ENCODE data around the gene PTPRA. TPM values are rescaled to one million over a fixed set of nuclear protein-coding genes. Genes with fewer than 3 reads are reported as not detected.
A peak's percentile ranks its signal among the peaks of the same experiment; 100 is the strongest.

Gene PTPRA
- polyA plus RNA-seq, 1 donor (not counting 4 experiments of a cell fraction or from before 2014, with no cell fraction given) = 53.3 TPM

DNA sequence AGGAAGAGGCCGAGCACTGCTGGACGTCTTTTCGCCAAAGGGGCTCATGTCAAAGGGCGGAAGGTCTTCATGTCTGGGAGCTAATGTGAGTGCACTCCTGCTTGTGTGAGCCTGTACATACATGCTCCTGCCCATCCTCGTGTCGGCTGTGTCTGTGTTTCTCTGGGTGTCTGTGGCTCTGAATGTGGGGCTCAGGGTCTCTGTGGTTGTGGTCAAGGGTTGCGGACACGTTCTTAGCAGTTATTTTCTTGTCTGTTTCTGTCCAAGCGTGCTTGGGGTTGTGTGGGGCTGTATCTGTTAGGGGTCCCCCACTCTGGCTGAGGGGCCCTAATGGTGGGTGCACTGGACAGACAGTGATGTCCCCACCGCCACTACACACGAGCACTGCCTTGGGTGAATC is 208.4 kb downstream of the PTPRA start:
- H3K79me2 ChIP-seq (ENCODE audit: control insufficient read depth, insufficient read depth, low read length) = no peaks in the 10 kb centered on the region
- no peaks in the 10 kb centered on the region for H3K4me1 ChIP-seq (ENCODE audit: control insufficient read depth, extremely low read depth, insufficient read depth, low read length)
- no peak for DNase-seq (ENCODE audit: low read depth, low spot score)
- H3K9me3 ChIP-seq (ENCODE audit: control insufficient read depth, low read depth, low read length) = no peaks in the 10 kb centered on the region
- TF ChIP-seq, protein P1, sequence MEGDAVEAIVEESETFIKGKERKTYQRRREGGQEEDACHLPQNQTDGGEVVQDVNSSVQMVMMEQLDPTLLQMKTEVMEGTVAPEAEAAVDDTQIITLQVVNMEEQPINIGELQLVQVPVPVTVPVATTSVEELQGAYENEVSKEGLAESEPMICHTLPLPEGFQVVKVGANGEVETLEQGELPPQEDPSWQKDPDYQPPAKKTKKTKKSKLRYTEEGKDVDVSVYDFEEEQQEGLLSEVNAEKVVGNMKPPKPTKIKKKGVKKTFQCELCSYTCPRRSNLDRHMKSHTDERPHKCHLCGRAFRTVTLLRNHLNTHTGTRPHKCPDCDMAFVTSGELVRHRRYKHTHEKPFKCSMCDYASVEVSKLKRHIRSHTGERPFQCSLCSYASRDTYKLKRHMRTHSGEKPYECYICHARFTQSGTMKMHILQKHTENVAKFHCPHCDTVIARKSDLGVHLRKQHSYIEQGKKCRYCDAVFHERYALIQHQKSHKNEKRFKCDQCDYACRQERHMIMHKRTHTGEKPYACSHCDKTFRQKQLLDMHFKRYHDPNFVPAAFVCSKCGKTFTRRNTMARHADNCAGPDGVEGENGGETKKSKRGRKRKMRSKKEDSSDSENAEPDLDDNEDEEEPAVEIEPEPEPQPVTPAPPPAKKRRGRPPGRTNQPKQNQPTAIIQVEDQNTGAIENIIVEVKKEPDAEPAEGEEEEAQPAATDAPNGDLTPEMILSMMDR (optimal IDR thresholded peaks at IDR 0.05 in 1 of 3, IDR thresholded peaks at IDR 0.05 in 1 of 3, conservative IDR thresholded peaks at IDR 0.05 in 1 of 3; ENCODE audit: extremely low read depth in 1 of 3, insufficient read depth in 2 of 3, low read length in 3 of 3) = no peak
- TF ChIP-seq EZH2 (IDR thresholded peaks at IDR 0.05; ENCODE audit: low read length) = no peak
- H3K4me2 ChIP-seq (ENCODE audit: control insufficient read depth, extremely low read depth, insufficient read depth, low read depth, low read length) = no peak overlapping the region
- H3K4me3 ChIP-seq (ENCODE audit: control insufficient read depth in 2 of 3, extremely low read depth in 1 of 3, insufficient read depth in 2 of 3, low read depth in 1 of 3, low read length in 3 of 3) = no peak overlapping the region
- dilution Hi-C loops (cut with MboI; ENCODE audit: extremely low pct_ligation_motif_present, low sequenced_read_pairs) = no loop called here
- no peak overlapping the region for H2AFZ ChIP-seq (ENCODE audit: control insufficient read depth, low read length)
- no peak overlapping the region for H3K9ac ChIP-seq (ENCODE audit: control insufficient read depth, extremely low read depth, insufficient read depth, low read length)
- H4K20me1 ChIP-seq (ENCODE audit: control insufficient read depth, extremely low read depth, insufficient read depth, low read length) = no peaks in the 10 kb centered on the region
- no peaks in the 10 kb centered on the region for H3K9me1 ChIP-seq (ENCODE audit: control insufficient read depth, extremely low read depth, insufficient read depth, low read length)
- H3K27me3 ChIP-seq (ENCODE audit: control insufficient read depth, extremely low read depth, insufficient read depth, low read length) = peaks cover 45% of the 10 kb centered on the region
- no peaks in the 10 kb centered on the region for H3K36me3 ChIP-seq (ENCODE audit: control insufficient read depth in 2 of 2, extremely low read depth in 1 of 2, insufficient read depth in 2 of 2, low read length in 2 of 2)
- H3K27ac ChIP-seq (ENCODE audit: control insufficient read depth, insufficient read depth, low read length) = no peak overlapping the region
- FAIRE-seq = no peak

DNA sequence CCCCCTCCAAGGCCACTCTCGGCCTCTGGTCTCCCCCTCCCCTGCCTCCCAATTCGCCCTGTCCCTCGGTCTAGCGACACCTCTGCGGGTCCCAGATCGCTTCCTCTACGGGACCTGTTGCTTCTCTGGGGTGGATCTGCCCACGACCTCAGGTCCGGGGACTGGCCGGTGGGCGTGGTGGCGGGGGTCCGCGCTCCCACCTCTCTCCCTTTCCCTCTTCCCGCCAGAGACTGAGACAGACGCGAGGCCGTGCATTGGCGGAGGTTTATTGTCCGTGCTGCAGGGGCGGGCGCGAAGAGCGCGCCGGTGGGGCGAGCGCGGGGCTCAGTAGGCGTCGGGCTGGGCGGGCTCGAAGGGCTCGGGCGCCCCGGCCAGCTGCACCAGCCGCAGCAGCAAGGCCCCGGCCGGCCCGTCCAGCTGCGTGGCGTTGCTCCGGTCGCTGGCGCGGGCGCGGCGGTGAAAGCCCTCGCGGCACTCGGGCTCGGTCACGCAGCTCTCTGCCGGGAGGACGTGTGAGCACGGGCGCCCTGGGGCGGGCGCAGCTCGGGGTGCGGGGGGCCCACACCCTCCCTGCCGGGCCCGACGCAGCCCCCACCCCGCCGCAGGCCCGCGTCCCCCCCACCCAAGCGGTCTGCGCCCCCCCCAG is 209.1 kb downstream of the PTPRA start:
- dilution Hi-C loops (cut with MboI; ENCODE audit: extremely low pct_ligation_motif_present, low sequenced_read_pairs) = no loop called here
- DNase-seq (ENCODE audit: low read depth, low spot score) (no peak), FAIRE-seq (no peak)
- Histone ChIP-seq H3K9me3 (ENCODE audit: control insufficient read depth, low read depth, low read length) (no peaks in the 10 kb centered on the region), H4K20me1 (ENCODE audit: control insufficient read depth, extremely low read depth, insufficient read depth, low read length) (no peaks in the 10 kb centered on the region), H3K36me3 (ENCODE audit: control insufficient read depth in 2 of 2, extremely low read depth in 1 of 2, insufficient read depth in 2 of 2, low read length in 2 of 2) (no peaks in the 10 kb centered on the region), H3K4me2 (ENCODE audit: control insufficient read depth, extremely low read depth, insufficient read depth, low read depth, low read length) (no peak overlapping the region), H2AFZ (ENCODE audit: control insufficient read depth, low read length) (no peak overlapping the region), H3K4me1 (ENCODE audit: control insufficient read depth, extremely low read depth, insufficient read depth, low read length) (no peaks in the 10 kb centered on the region), H3K79me2 (ENCODE audit: control insufficient read depth, insufficient read depth, low read length) (no peaks in the 10 kb centered on the region), H3K9ac (ENCODE audit: control insufficient read depth, extremely low read depth, insufficient read depth, low read length) (no peak overlapping the region), H3K27ac (ENCODE audit: control insufficient read depth, insufficient read depth, low read length) (no peak overlapping the region), H3K9me1 (ENCODE audit: control insufficient read depth, extremely low read depth, insufficient read depth, low read length) (no peaks in the 10 kb centered on the region), H3K4me3 (ENCODE audit: control insufficient read depth in 2 of 3, extremely low read depth in 1 of 3, insufficient read depth in 2 of 3, low read depth in 1 of 3, low read length in 3 of 3) (no peak overlapping the region), H3K27me3 (ENCODE audit: control insufficient read depth, extremely low read depth, insufficient read depth, low read length) (peaks cover 45% of the 10 kb centered on the region)
- TF ChIP-seq EZH2 (IDR thresholded peaks at IDR 0.05; ENCODE audit: low read length) = peak; percentile 89
- TF ChIP-seq, protein P1 (optimal IDR thresholded peaks at IDR 0.05 in 1 of 3, IDR thresholded peaks at IDR 0.05 in 1 of 3, conservative IDR thresholded peaks at IDR 0.05 in 1 of 3; ENCODE audit: extremely low read depth in 1 of 3, insufficient read depth in 2 of 3, low read length in 3 of 3) = no peak

Measured in keratinocyte (primary cell).